ENCODE data around the gene AMZ2. TPM values are rescaled to one million over a fixed set of nuclear protein-coding genes. Genes with fewer than 3 reads are reported as not detected.
"Not testable (repeated sequence)": the region's sequence is repeated elsewhere in the genome, so short reads cannot be mapped to it uniquely, and the experiment has no call there.

Gene AMZ2
- total RNA-seq, 1 experiment from 2014 or later = 54.6 TPM

GRCh38 chr17:68231541-68231940 lies 16.3 kb upstream of the AMZ2 start (continued):
- TF ChIP-seq PRDM15 (CRISPR knock-in tag; IDR thresholded peaks at IDR 0.05) = no peak
- TF ChIP-seq, protein P1, sequence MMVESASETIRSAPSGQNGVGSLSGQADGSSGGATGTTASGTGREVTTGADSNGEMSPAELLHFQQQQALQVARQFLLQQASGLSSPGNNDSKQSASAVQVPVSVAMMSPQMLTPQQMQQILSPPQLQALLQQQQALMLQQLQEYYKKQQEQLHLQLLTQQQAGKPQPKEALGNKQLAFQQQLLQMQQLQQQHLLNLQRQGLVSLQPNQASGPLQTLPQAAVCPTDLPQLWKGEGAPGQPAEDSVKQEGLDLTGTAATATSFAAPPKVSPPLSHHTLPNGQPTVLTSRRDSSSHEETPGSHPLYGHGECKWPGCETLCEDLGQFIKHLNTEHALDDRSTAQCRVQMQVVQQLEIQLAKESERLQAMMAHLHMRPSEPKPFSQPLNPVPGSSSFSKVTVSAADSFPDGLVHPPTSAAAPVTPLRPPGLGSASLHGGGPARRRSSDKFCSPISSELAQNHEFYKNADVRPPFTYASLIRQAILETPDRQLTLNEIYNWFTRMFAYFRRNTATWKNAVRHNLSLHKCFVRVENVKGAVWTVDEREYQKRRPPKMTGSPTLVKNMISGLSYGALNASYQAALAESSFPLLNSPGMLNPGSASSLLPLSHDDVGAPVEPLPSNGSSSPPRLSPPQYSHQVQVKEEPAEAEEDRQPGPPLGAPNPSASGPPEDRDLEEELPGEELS (CRISPR knock-in tag; IDR thresholded peaks at IDR 0.05) = no peak
- TF ChIP-seq TEAD1 (CRISPR knock-in tag; IDR thresholded peaks at IDR 0.05) = no peak

GRCh38 chr17:68232741-68233140 lies 15.1 kb upstream of the AMZ2 start:
- H3K4me1 Mint-ChIP-seq; H3K9me3 Mint-ChIP-seq; H3K27ac Mint-ChIP-seq; H3K4me3 Mint-ChIP-seq; H3K36me3 Mint-ChIP-seq; DNase-seq (ENCODE audit: low spot score); POLR2A ChIA-PET; ATAC-seq; H3K27me3 Mint-ChIP-seq (ENCODE audit: low read depth): not testable (repeated sequence)
- CTCF ChIA-PET = interaction anchor here (0.7 kb wide), 1 partner anchor 14 kb away, joined by 3 read pairs; no protein-coding TSS in a partner anchor

DNA sequence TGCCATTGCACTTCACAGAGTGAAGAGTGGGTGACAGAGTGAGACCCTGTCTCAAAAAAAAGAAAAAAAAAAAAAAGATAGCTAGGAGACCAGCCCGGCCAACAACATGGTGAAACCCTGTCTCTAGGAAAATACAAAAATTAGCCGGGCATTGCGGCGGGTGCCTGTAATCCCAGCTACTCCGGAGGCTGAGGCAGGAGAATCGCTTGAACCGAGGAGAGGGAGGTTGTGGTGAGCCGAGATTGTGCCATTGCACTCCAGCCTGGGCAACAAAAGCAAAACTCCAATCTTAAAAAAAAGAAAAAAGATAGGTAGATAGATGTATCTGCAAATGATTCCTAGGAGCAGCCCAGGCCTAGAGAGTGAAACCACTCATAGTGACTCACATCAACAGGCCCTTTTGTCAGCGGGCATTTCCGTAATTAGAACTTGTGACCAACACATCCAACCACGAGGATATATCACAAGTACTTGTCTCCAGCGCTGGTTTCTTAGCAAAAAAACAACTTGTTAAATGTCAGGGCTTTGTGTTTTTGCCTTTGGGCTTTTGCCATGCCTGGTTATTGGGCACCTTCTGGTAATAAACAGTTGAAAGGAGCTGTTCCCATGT lies 13.0 kb upstream of the AMZ2 start:
- DNase-seq (ENCODE audit: low spot score); H3K27ac Mint-ChIP-seq; H3K36me3 Mint-ChIP-seq; H3K4me1 Mint-ChIP-seq; ATAC-seq; H3K27me3 Mint-ChIP-seq (ENCODE audit: low read depth); CTCF ChIA-PET; H3K9me3 Mint-ChIP-seq; H3K4me3 Mint-ChIP-seq: not testable (repeated sequence)
- POLR2A ChIA-PET = interaction anchor here (0.6 kb wide), 2 partner anchors 12 to 290 kb away, joined by 4 read pairs; no protein-coding TSS in a partner anchor

DNA sequence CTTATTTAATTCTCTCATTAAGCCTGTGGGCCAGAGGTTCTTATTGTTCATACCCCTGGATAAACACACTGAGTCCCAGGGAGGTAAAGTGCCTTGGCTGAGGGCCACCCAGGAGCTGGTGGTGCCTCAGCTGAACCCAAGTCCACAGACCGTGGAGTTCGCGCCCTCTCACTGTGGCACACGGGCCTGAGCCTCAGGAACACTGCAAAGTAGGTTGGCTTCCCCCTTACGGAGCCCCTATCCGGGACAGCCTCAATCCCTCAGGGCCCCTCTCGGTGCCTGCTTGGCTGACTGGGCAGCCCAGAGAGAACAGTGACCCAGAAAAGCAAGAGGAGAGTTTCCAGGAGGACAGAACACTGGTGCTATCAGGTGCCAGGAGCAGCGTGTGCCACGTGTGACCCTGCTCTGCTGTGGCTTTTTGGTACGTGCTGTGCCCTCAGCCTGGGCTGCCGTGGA lies 12.5 kb upstream of the AMZ2 start:
- POLR2A ChIA-PET; H3K4me1 Mint-ChIP-seq; H3K27ac Mint-ChIP-seq; CTCF ChIA-PET; ATAC-seq; DNase-seq (ENCODE audit: low spot score); H3K4me3 Mint-ChIP-seq; H3K27me3 Mint-ChIP-seq (ENCODE audit: low read depth); H3K9me3 Mint-ChIP-seq; H3K36me3 Mint-ChIP-seq: not testable (repeated sequence)

DNA sequence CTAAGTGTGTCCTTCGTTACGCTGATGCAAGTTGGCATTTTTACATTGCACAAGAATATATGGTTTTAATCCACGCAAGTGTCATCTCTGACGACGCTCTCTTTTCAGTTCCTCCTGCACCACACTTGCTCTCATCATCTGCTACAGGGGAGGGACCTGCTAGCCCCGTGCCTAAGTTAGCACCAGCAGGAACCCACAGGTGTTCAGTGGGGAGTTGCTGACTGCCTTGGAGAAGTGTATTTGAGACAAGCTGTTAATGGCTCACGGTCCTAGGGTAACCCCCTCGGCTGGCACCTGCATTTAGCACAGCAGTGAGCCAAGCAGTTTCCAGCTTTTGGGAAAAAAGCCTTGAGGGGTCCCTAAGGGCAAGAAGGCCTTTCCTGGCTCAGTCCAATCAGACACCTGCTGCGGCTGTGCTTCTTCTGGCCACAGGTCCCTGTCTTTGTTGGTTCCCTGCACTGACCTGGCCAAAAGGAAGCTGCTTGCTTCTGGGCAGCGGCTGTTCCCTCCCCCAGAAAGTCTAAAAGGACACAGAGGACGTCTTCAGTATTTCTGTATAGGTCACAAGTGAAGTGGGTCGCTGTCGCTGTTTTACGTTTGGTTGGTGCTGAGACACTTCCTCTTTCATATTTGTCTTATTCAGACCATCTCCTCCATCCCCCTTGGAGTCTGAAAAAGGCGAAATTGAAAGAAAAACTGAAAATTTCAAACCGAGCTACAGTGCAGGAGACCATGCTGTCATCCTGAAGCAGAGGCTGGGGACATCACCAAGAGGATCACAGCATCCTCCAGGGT lies 10.3 kb upstream of the AMZ2 start:
- CTCF ChIA-PET = interaction anchor here (0.9 kb wide), 1 partner anchor 37 kb away, joined by 4 read pairs; no protein-coding TSS in a partner anchor
- H3K27ac Mint-ChIP-seq; H3K27me3 Mint-ChIP-seq (ENCODE audit: low read depth); H3K4me1 Mint-ChIP-seq; POLR2A ChIA-PET; DNase-seq (ENCODE audit: low spot score); H3K36me3 Mint-ChIP-seq; H3K9me3 Mint-ChIP-seq; ATAC-seq; H3K4me3 Mint-ChIP-seq: not testable (repeated sequence)

DNA sequence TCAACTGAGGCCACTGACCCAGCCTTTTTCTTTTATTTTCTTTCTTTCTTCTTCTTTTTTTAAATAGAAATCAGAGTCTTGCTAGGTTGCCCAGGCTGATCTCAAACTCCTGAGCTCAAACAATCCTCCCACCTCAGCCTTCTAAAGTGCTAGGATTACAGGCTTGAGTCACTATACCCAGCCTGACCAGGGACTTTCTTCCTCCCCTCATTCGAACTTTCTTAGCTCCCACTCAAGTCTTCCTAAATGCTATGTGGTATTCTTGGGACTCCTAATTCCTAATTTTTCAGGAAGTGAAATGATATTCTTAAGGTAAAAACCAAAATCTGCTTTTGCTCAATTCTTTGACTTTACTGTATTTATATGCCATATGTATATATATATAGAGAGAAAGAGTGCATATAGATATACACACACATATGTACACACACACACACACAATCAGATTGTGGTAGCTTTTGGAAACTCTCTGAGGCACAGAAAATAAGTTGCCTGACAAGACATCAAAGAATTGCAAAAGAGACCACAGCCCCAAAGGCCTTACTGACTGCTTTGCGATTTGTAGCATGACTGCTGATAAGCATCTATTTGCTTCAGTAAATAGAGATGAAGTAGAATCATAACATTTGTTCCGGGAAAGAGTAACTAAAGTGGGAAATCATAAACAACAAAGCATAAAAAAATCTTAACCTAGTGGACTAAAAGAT lies 9.5 kb upstream of the AMZ2 start:
- Mint-ChIP-seq H3K9me3 (no peaks in the 10 kb centered on the region), H3K27me3 (ENCODE audit: low read depth) (no peaks in the 10 kb centered on the region), H3K27ac (no peak overlapping the region), H3K36me3 (no peaks in the 10 kb centered on the region), H3K4me1 (0 out of 2 replicates have a peak, but pooled peaks cover 6% of the 10 kb centered on the region), H3K4me3 (no peak overlapping the region)
- DNase-seq (ENCODE audit: low spot score) = no peak
- ATAC-seq = no peak
- no peak for TF ChIP-seq NR3C1 (CRISPR knock-in tag; conservative IDR thresholded peaks at IDR 0.05; ENCODE audit: low read depth)
- no peak for TF ChIP-seq ATF1 (CRISPR knock-in tag; IDR thresholded peaks at IDR 0.05)
- POLR2A ChIA-PET = no interaction called here
- CTCF ChIA-PET = interaction anchor here (0.9 kb wide), 1 partner anchor 38 kb away, joined by 4 read pairs; no protein-coding TSS in a partner anchor

Measured in WTC11 (cell line).